Progenitor cell of endocrine pancreas (in vitro differentiated cells): ENCODE measurements around the gene DNAJB12. TPM values are rescaled to one million over a fixed set of nuclear protein-coding genes. Genes with fewer than 3 reads are reported as not detected.

Experiments used
- DNase-seq: peaks from one replicate; pipeline ENCODE4 v3.0.0; 2021; ENCODE audit warnings: low spot score; ENCODE audit not compliant: unreplicated experiment
- H3K27ac Mint-ChIP-seq: 2 replicates; pipeline ENCODE4 v1.8.0; 2021; ENCODE audit warnings: mild to moderate bottlenecking, moderate library complexity, mixed read lengths
- H3K27me3 Mint-ChIP-seq: 2 replicates; pipeline ENCODE4 v1.8.0; 2021; ENCODE audit warnings: mixed read lengths
- H3K36me3 Mint-ChIP-seq: 2 replicates; pipeline ENCODE4 v1.8.0; 2022; ENCODE audit warnings: mixed read lengths; ENCODE audit not compliant: insufficient read depth
- H3K4me1 Mint-ChIP-seq: 2 replicates; pipeline ENCODE4 v1.8.0; 2021; ENCODE audit warnings: low read depth, mixed read lengths
- H3K4me3 Mint-ChIP-seq: 2 replicates; pipeline ENCODE4 v1.8.0; 2021; ENCODE audit warnings: low read depth, mild to moderate bottlenecking, moderate library complexity, mixed read lengths
- H3K9me3 Mint-ChIP-seq: 2 replicates; pipeline ENCODE4 v1.8.0; 2021; ENCODE audit warnings: low read depth, mixed read lengths
- CTCF ChIP-seq: fragments of 200-600 bp; sonication (generic); IDR thresholded peaks from one replicate; pipeline ENCODE4 v1.5.0; 2021; ENCODE audit warnings: antibody characterized with exemption, mild to moderate bottlenecking; ENCODE audit not compliant: unreplicated experiment
- total RNA-seq: library from RNA; stranded (reverse); gene quantifications from 2 replicates; pipeline ENCODE4 v1.2.1, GENCODE V29; 2021

DNAJB12 gene
- total RNA-seq, 1 donor from 2014 or later = 34.7 TPM

- Mint-ChIP-seq H3K9me3 (peaks cover under 1% of the 10 kb centered on the region), H3K36me3 (no peaks in the 10 kb centered on the region), H3K27me3 (peaks cover 9% of the 10 kb centered on the region), H3K27ac (no peak overlapping the region), H3K4me3 (no peak overlapping the region), H3K4me1 (peaks cover 8% of the 10 kb centered on the region)
- DNase-seq = no peak
- no peak for TF ChIP-seq CTCF
Measured at GRCh38 chr10:72306215-72306760, 48.4 kb downstream of the DNAJB12 start.

GRCh38 chr10:72303424-72304128, 51.1 kb downstream of the DNAJB12 start:
- no peak for TF ChIP-seq CTCF
- peaks cover 3% of the 10 kb centered on the region for H3K9me3 Mint-ChIP-seq
- no peaks in the 10 kb centered on the region for H3K27me3 Mint-ChIP-seq
- H3K4me1 Mint-ChIP-seq = no peaks in the 10 kb centered on the region
- DNase-seq = no peak
- peak overlapping the region; percentile 56 for H3K27ac Mint-ChIP-seq
- H3K36me3 Mint-ChIP-seq = no peaks in the 10 kb centered on the region
- no peak overlapping the region for H3K4me3 Mint-ChIP-seq

- Mint-ChIP-seq H3K4me3 (no peak overlapping the region), H3K9me3 (peaks cover 3% of the 10 kb centered on the region), H3K27me3 (peaks cover 3% of the 10 kb centered on the region), H3K4me1 (peaks cover 3% of the 10 kb centered on the region), H3K36me3 (no peaks in the 10 kb centered on the region), H3K27ac (peak overlapping the region; percentile 96)
- TF ChIP-seq CTCF = no peak
- no peak for DNase-seq
Measured at GRCh38 chr10:72298592-72299519, 55.9 kb downstream of the DNAJB12 start.

- Mint-ChIP-seq H3K9me3 (peaks cover 3% of the 10 kb centered on the region), H3K4me1 (peaks cover 3% of the 10 kb centered on the region), H3K4me3 (peak overlapping the region; percentile 74), H3K36me3 (no peaks in the 10 kb centered on the region), H3K27ac (peak overlapping the region; percentile 96), H3K27me3 (peaks cover 3% of the 10 kb centered on the region)
- no peak for TF ChIP-seq CTCF
- peak; percentile 93 for DNase-seq
Measured at GRCh38 chr10:72297805-72298591, 56.7 kb downstream of the DNAJB12 start.
